ENCODE results near the gene GREB1.

GRCh38 chr2:11541693-11542274 lies 7.9 kb downstream of the GREB1 start:
- no peak for TF ChIP-seq ZNF609 (CRISPR knock-in tag; IDR thresholded peaks at IDR 0.05; ENCODE audit: borderline replicate concordance)
- no peak for TF ChIP-seq XBP1 (CRISPR knock-in tag; IDR thresholded peaks at IDR 0.05)
- TF ChIP-seq, protein P1, sequence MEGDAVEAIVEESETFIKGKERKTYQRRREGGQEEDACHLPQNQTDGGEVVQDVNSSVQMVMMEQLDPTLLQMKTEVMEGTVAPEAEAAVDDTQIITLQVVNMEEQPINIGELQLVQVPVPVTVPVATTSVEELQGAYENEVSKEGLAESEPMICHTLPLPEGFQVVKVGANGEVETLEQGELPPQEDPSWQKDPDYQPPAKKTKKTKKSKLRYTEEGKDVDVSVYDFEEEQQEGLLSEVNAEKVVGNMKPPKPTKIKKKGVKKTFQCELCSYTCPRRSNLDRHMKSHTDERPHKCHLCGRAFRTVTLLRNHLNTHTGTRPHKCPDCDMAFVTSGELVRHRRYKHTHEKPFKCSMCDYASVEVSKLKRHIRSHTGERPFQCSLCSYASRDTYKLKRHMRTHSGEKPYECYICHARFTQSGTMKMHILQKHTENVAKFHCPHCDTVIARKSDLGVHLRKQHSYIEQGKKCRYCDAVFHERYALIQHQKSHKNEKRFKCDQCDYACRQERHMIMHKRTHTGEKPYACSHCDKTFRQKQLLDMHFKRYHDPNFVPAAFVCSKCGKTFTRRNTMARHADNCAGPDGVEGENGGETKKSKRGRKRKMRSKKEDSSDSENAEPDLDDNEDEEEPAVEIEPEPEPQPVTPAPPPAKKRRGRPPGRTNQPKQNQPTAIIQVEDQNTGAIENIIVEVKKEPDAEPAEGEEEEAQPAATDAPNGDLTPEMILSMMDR (CRISPR knock-in tag; IDR thresholded peaks at IDR 0.05), result no peak
- TF ChIP-seq POLR2A (IDR thresholded peaks at IDR 0.05; ENCODE audit: insufficient read depth in 1 of 2, low read depth in 2 of 2, low read length in 2 of 2), result no peak
- no peak for TF ChIP-seq SP140L (CRISPR knock-in tag; IDR thresholded peaks at IDR 0.05; ENCODE audit: borderline replicate concordance)

All from HepG2 (cell line).